Measurements from ENCODE around the gene HABP2. TPM values are rescaled to one million over a fixed set of nuclear protein-coding genes. Genes with fewer than 3 reads are reported as not detected.

Gene HABP2
- total and polyA plus RNA-seq, 2 experiments from 2014 or later: 48.3 to 102 TPM

GRCh38 chr10:113612154-113612553, 59.3 kb downstream of the HABP2 start:
- WGBS (ENCODE audit: low lambda C conversion rate, missing lambda C conversion rate): 96% methylated on average over 3 of the region's 3 CpGs
- Histone ChIP-seq H3K4me3 (no peak overlapping the region), H3K9me2 (replicated peaks; ENCODE audit: insufficient read depth) (no peaks in the 10 kb centered on the region), H3K9me3 (ENCODE audit: low read depth) (no peaks in the 10 kb centered on the region), H2AFZ (no peak overlapping the region), H3K36me3 (replicated peaks; ENCODE audit: insufficient read depth, low read depth) (no peaks in the 10 kb centered on the region), H3K4me2 (no peak overlapping the region), H3K79me2 (no peaks in the 10 kb centered on the region), H4K20me1 (ENCODE audit: insufficient read depth, poor library complexity, severe bottlenecking) (no peaks in the 10 kb centered on the region), H3K27me3 (peaks cover 10% of the 10 kb centered on the region), H3K27ac (no peak overlapping the region), H3K4me1 (ENCODE audit: insufficient read depth) (no peaks in the 10 kb centered on the region)
- DNase-seq (ENCODE audit: low spot score): no peak
- TF ChIP-seq CTCF (IDR thresholded peaks at IDR 0.05; ENCODE audit: poor library complexity) (no peak), EZH2phosphoT487 (IDR thresholded peaks at IDR 0.05; ENCODE audit: low read depth, severe bottlenecking, unreplicated experiment) (no peak), EZH2 (IDR thresholded peaks at IDR 0.05; ENCODE audit: borderline replicate concordance) (no peak)

GRCh38 chr10:113613427-113613826, 60.6 kb downstream of the HABP2 start:
- Histone ChIP-seq H3K9me3 (ENCODE audit: low read depth) (no peaks in the 10 kb centered on the region), H3K79me2 (no peaks in the 10 kb centered on the region), H3K27ac (no peak overlapping the region), H3K27me3 (peaks cover 21% of the 10 kb centered on the region), H3K9me2 (replicated peaks; ENCODE audit: insufficient read depth) (no peaks in the 10 kb centered on the region), H3K4me1 (ENCODE audit: insufficient read depth) (no peaks in the 10 kb centered on the region), H3K36me3 (replicated peaks; ENCODE audit: insufficient read depth, low read depth) (no peaks in the 10 kb centered on the region), H3K4me3 (no peak overlapping the region), H4K20me1 (ENCODE audit: insufficient read depth, poor library complexity, severe bottlenecking) (no peaks in the 10 kb centered on the region), H2AFZ (no peak overlapping the region), H3K4me2 (no peak overlapping the region)
- no peak for DNase-seq (ENCODE audit: low spot score)
- TF ChIP-seq EZH2phosphoT487 (IDR thresholded peaks at IDR 0.05; ENCODE audit: low read depth, severe bottlenecking, unreplicated experiment) (no peak), EZH2 (IDR thresholded peaks at IDR 0.05; ENCODE audit: borderline replicate concordance) (no peak), CTCF (IDR thresholded peaks at IDR 0.05; ENCODE audit: poor library complexity) (no peak)
- 79% methylated on average over 2 of the region's 2 CpGs for WGBS (ENCODE audit: low lambda C conversion rate, missing lambda C conversion rate)

GRCh38 chr10:113613977-113614690, 61.3 kb downstream of the HABP2 start:
- WGBS (ENCODE audit: low lambda C conversion rate, missing lambda C conversion rate): 69% methylated on average over 15 of the region's 15 CpGs
- H3K27ac ChIP-seq: no peak overlapping the region
- H3K9me3 ChIP-seq (ENCODE audit: low read depth): no peaks in the 10 kb centered on the region
- no peaks in the 10 kb centered on the region for H3K4me1 ChIP-seq (ENCODE audit: insufficient read depth)
- no peaks in the 10 kb centered on the region for H3K9me2 ChIP-seq (replicated peaks; ENCODE audit: insufficient read depth)
- TF ChIP-seq EZH2 (IDR thresholded peaks at IDR 0.05; ENCODE audit: borderline replicate concordance) (no peak), EZH2phosphoT487 (IDR thresholded peaks at IDR 0.05; ENCODE audit: low read depth, severe bottlenecking, unreplicated experiment) (no peak), CTCF (IDR thresholded peaks at IDR 0.05; ENCODE audit: poor library complexity) (no peak)
- H3K4me3 ChIP-seq: no peak overlapping the region
- no peak overlapping the region for H3K4me2 ChIP-seq
- no peak for DNase-seq (ENCODE audit: low spot score)
- H3K27me3 ChIP-seq: peaks cover 21% of the 10 kb centered on the region
- H3K36me3 ChIP-seq (replicated peaks; ENCODE audit: insufficient read depth, low read depth): no peaks in the 10 kb centered on the region
- no peaks in the 10 kb centered on the region for H3K79me2 ChIP-seq
- H2AFZ ChIP-seq: no peak overlapping the region
- no peaks in the 10 kb centered on the region for H4K20me1 ChIP-seq (ENCODE audit: insufficient read depth, poor library complexity, severe bottlenecking)
